Measurements from ENCODE around the gene IFNA7.
"Not testable (repeated sequence)": the region's sequence is repeated elsewhere in the genome, so short reads cannot be mapped to it uniquely, and the experiment has no call there.

IFNA7 gene

DNA sequence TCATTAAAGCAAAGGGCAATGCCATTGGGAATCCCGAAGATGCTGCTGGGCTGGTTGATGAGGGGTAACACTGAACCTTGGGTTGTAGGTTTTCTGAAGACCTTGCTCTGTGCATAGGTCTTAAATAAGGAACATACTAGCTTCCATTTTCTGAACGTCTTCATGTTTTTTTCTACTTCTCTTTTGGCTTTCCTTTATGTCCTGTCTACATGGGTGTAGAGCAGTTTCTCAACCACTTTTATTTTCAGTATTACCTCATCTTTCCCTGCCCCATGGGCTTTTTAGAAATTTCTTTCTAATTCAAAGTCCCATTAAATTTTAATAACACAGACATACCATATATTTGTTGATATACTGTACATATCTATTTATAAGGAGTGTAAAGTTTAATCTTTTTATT lies 37.9 kb upstream of the IFNA7 start, which contains the start of gene IFNA14:
Gene IFNA14 (minus strand): TSS at position 95 of the 400 bp plus-strand sequence. CDS start 70 bp downstream, at position 25.
- Histone ChIP-seq H2AK5ac (ENCODE audit: low read length) (no peak within 1 kb of the TSS), H3K14ac (ENCODE audit: low read length) (no peak within 1 kb of the TSS), H3K27ac (ENCODE audit: low read depth, low read length) (no peak within 1 kb of the TSS), H3K9me3 (ENCODE audit: insufficient read depth, low read depth, low read length) (no peaks in the 10 kb centered on the region), H2AFZ (ENCODE audit: insufficient read depth, low read length, poor library complexity) (no peak within 1 kb of the TSS), H3K27me3 (ENCODE audit: insufficient read depth, low read length) (no peaks in the 10 kb centered on the region), H3K79me1 (ENCODE audit: low read length) (no peaks in the 10 kb centered on the region), H3K23ac (ENCODE audit: low read length) (no peak within 1 kb of the TSS), H2BK120ac (ENCODE audit: insufficient read depth, low read length, poor library complexity) (no peak within 1 kb of the TSS), H2BK5ac (ENCODE audit: low read depth, low read length, poor library complexity) (no peak within 1 kb of the TSS), H4K8ac (ENCODE audit: low read depth, low read length) (no peak within 1 kb of the TSS), H2BK12ac (ENCODE audit: low read length) (no peak within 1 kb of the TSS), H3K4me1 (ENCODE audit: control insufficient read depth in 1 of 2, insufficient read depth in 2 of 2, low read length in 2 of 2) (no peaks in the 10 kb centered on the region), H3K4me3 (ENCODE audit: low read depth, low read length) (no peak within 1 kb of the TSS), H3K79me2 (ENCODE audit: control insufficient read depth, insufficient read depth, low read length, poor library complexity) (no peaks in the 10 kb centered on the region), H4K12ac (ENCODE audit: low read depth, low read length) (no peak within 1 kb of the TSS), H3K4ac (ENCODE audit: low read depth, low read length) (no peak within 1 kb of the TSS), H4K91ac (ENCODE audit: low read depth, low read length) (no peak within 1 kb of the TSS), H3K36me3 (ENCODE audit: control insufficient read depth in 1 of 2, insufficient read depth in 2 of 2, low read length in 2 of 2) (no peaks in the 10 kb centered on the region), H3K9ac (ENCODE audit: low read length) (no peak within 1 kb of the TSS), H3K4me2 (ENCODE audit: low read length) (no peak within 1 kb of the TSS), H3K18ac (ENCODE audit: low read length) (no peak within 1 kb of the TSS)
- DNase-seq = no peak
- WGBS (ENCODE audit: extremely low coverage, insufficient coverage, insufficient read length) = no CpG with 5 or more reads among the region's 2 CpGs

DNA sequence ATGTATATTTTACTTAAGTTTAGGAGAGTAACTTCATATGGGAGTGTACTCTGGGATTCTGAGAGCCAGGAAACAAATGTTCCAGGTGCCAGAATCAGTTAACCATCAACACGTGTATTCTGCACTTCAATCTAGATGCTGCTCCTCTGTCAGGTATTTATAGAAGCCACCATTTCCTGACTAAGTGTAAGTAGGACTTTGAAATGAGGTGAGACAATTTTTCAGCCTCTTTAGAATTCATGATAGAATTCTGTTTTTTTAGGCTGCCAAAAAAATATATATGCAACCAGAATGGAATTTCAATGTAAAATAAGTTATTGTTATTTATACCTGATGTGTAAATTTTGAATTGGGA lies 34.3 kb upstream of the IFNA7 start:
- H3K4ac ChIP-seq (ENCODE audit: low read depth, low read length); H2BK120ac ChIP-seq (ENCODE audit: insufficient read depth, low read length, poor library complexity); H3K14ac ChIP-seq (ENCODE audit: low read length); H3K36me3 ChIP-seq (ENCODE audit: control insufficient read depth in 1 of 2, insufficient read depth in 2 of 2, low read length in 2 of 2); H3K79me2 ChIP-seq (ENCODE audit: control insufficient read depth, insufficient read depth, low read length, poor library complexity); H3K9ac ChIP-seq (ENCODE audit: low read length); H3K27ac ChIP-seq (ENCODE audit: low read depth, low read length); H3K18ac ChIP-seq (ENCODE audit: low read length); H3K9me3 ChIP-seq (ENCODE audit: insufficient read depth, low read depth, low read length); H3K23ac ChIP-seq (ENCODE audit: low read length); H3K4me1 ChIP-seq (ENCODE audit: control insufficient read depth in 1 of 2, insufficient read depth in 2 of 2, low read length in 2 of 2); H4K12ac ChIP-seq (ENCODE audit: low read depth, low read length); H4K8ac ChIP-seq (ENCODE audit: low read depth, low read length); H2BK5ac ChIP-seq (ENCODE audit: low read depth, low read length, poor library complexity); H4K91ac ChIP-seq (ENCODE audit: low read depth, low read length); H3K27me3 ChIP-seq (ENCODE audit: insufficient read depth, low read length); DNase-seq; H3K4me2 ChIP-seq (ENCODE audit: low read length); H2AFZ ChIP-seq (ENCODE audit: insufficient read depth, low read length, poor library complexity); H3K4me3 ChIP-seq (ENCODE audit: low read depth, low read length); H3K79me1 ChIP-seq (ENCODE audit: low read length); H2AK5ac ChIP-seq (ENCODE audit: low read length); H2BK12ac ChIP-seq (ENCODE audit: low read length): not testable (repeated sequence)
- no CpG with 5 or more reads among the region's 1 CpG for WGBS (ENCODE audit: extremely low coverage, insufficient coverage, insufficient read length)

DNA sequence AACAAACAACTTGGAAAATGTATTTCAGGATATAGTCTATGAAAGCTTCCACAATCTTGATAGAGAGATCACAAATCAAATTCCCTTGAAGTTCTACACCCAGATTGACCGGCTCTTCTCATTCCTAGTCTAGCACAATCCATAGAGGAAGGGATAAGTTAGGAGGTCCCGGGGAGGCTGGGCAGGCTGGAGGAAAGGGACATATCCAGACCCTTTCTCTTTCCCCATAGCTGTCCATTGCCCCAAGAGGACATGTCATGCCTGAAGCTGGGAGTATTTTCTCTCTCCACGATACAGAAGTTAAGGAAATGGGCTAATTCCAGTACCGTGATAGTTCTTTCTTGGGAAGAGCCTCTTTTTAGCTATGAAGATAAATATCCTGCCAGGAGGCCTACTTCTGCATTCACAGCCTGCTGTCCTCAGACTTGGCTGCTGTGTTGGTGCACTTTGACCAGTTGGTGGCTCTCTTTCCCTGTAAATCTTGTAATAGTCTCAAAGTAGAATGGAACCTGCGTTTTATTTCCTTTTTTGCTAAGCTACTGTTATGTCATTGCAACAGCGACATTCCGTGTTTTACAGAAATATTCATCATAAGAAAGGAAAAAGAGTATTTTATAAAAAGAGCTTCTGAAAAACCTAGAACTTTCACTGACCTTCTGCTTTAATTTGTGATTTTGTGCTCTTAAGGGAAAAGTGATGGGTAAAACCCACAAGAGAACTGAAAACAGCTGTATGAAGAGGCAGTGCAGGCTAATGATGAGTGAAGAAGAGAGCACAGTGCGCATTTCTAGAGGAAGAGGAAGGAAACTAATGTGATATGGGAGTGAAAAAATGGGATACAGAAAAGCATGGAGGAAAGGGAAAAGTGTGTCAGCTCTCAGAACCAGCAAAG lies 33.7 kb upstream of the IFNA7 start:
- H4K91ac ChIP-seq (ENCODE audit: low read depth, low read length); H2AFZ ChIP-seq (ENCODE audit: insufficient read depth, low read length, poor library complexity); H3K18ac ChIP-seq (ENCODE audit: low read length); H3K14ac ChIP-seq (ENCODE audit: low read length); H4K8ac ChIP-seq (ENCODE audit: low read depth, low read length); H2AK5ac ChIP-seq (ENCODE audit: low read length); H3K4me3 ChIP-seq (ENCODE audit: low read depth, low read length); H2BK5ac ChIP-seq (ENCODE audit: low read depth, low read length, poor library complexity); H3K36me3 ChIP-seq (ENCODE audit: control insufficient read depth in 1 of 2, insufficient read depth in 2 of 2, low read length in 2 of 2); H3K27ac ChIP-seq (ENCODE audit: low read depth, low read length); H2BK12ac ChIP-seq (ENCODE audit: low read length); H3K79me2 ChIP-seq (ENCODE audit: control insufficient read depth, insufficient read depth, low read length, poor library complexity); H3K9ac ChIP-seq (ENCODE audit: low read length); H3K27me3 ChIP-seq (ENCODE audit: insufficient read depth, low read length); H3K4ac ChIP-seq (ENCODE audit: low read depth, low read length); H3K4me2 ChIP-seq (ENCODE audit: low read length); H3K4me1 ChIP-seq (ENCODE audit: control insufficient read depth in 1 of 2, insufficient read depth in 2 of 2, low read length in 2 of 2); H3K9me3 ChIP-seq (ENCODE audit: insufficient read depth, low read depth, low read length); H3K23ac ChIP-seq (ENCODE audit: low read length); H4K12ac ChIP-seq (ENCODE audit: low read depth, low read length); H3K79me1 ChIP-seq (ENCODE audit: low read length); H2BK120ac ChIP-seq (ENCODE audit: insufficient read depth, low read length, poor library complexity): not testable (repeated sequence)
- WGBS (ENCODE audit: extremely low coverage, insufficient coverage, insufficient read length) = no CpG with 5 or more reads among the region's 8 CpGs
- peak in 1 of 2 donors; percentile 58 for DNase-seq

DNA sequence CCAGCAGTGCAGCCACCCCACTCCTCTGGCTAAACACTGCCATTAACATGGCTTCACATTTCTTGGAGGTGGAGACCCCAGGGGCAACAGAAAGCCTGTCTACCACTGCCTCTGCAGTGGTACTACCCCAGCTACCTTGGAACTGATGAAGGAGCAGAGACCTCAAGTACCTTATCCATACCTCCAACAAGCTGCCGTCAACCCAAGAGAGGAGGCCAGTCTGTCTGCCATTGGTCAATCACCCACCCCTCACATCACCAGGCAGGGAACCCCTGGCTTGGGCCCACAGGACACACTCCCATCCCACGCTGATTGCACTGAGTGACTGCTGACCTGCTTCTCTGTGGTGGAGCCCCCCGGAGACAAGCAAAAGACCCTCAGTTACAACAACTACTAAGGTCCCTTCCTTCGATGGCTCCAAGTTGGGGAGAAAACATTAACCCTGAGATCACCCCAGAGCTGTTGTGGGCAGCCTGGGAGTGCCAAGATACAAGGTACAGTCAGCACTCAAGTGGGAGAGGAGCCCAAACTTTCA lies 32.2 kb upstream of the IFNA7 start:
- H3K4ac ChIP-seq (ENCODE audit: low read depth, low read length) = no peak overlapping the region
- H3K27ac ChIP-seq (ENCODE audit: low read depth, low read length) = no peak overlapping the region
- H3K23ac ChIP-seq (ENCODE audit: low read length) = no peak overlapping the region
- H4K91ac ChIP-seq (ENCODE audit: low read depth, low read length) = no peak overlapping the region
- WGBS (ENCODE audit: extremely low coverage, insufficient coverage, insufficient read length) = no CpG with 5 or more reads among the region's 4 CpGs
- H3K4me2 ChIP-seq (ENCODE audit: low read length) = no peak overlapping the region
- H3K4me1 ChIP-seq (ENCODE audit: control insufficient read depth in 1 of 2, insufficient read depth in 2 of 2, low read length in 2 of 2) = no peaks in the 10 kb centered on the region
- H3K14ac ChIP-seq (ENCODE audit: low read length) = no peak overlapping the region
- H3K79me1 ChIP-seq (ENCODE audit: low read length) = no peaks in the 10 kb centered on the region
- H3K18ac ChIP-seq (ENCODE audit: low read length) = no peak overlapping the region
- H4K12ac ChIP-seq (ENCODE audit: low read depth, low read length) = no peak overlapping the region
- H2AK5ac ChIP-seq (ENCODE audit: low read length) = no peak overlapping the region
- H3K36me3 ChIP-seq (ENCODE audit: control insufficient read depth in 1 of 2, insufficient read depth in 2 of 2, low read length in 2 of 2) = no peaks in the 10 kb centered on the region
- H2BK5ac ChIP-seq (ENCODE audit: low read depth, low read length, poor library complexity) = no peak overlapping the region
- H3K9ac ChIP-seq (ENCODE audit: low read length) = no peak overlapping the region
- H3K4me3 ChIP-seq (ENCODE audit: low read depth, low read length) = no peak overlapping the region
- H2BK120ac ChIP-seq (ENCODE audit: insufficient read depth, low read length, poor library complexity) = no peak overlapping the region
- no peak overlapping the region for H2AFZ ChIP-seq (ENCODE audit: insufficient read depth, low read length, poor library complexity)
- H4K8ac ChIP-seq (ENCODE audit: low read depth, low read length) = no peak overlapping the region
- H2BK12ac ChIP-seq (ENCODE audit: low read length) = no peak overlapping the region
- DNase-seq = no peak
- no peaks in the 10 kb centered on the region for H3K79me2 ChIP-seq (ENCODE audit: control insufficient read depth, insufficient read depth, low read length, poor library complexity)
- H3K9me3 ChIP-seq (ENCODE audit: insufficient read depth, low read depth, low read length) = peaks cover 1% of the 10 kb centered on the region
- no peaks in the 10 kb centered on the region for H3K27me3 ChIP-seq (ENCODE audit: insufficient read depth, low read length)
